HEK293T (cell line): ENCODE measurements around the gene KIF1A.

Source experiments
- CTCF ChIA-PET: fragments of 350-600 bp; formaldehyde crosslinking; extraction: SDS; loops from one replicate; lab custom pipeline; 2021; ENCODE audit warnings: antibody characterized with exemption, inconsistent platforms; lab: Yijun Ruan, JAX
- POLR2A ChIA-PET: fragments of 350-600 bp; formaldehyde crosslinking; extraction: SDS; loops from one replicate; lab custom pipeline; 2020; ENCODE audit warnings: antibody characterized with exemption, inconsistent platforms; lab: Yijun Ruan, JAX
- DNase-seq: peaks from one replicate; pipeline ENCODE4 v3.0.0; 2012; ENCODE audit warnings: mixed read lengths; ENCODE audit errors: extremely low spot score
- ARNT ChIP-seq: fragments of 450-650 bp; IDR thresholded peaks from 2 replicates; pipeline ENCODE4 v1.6.1; 2017; ENCODE audit warnings: mild to moderate bottlenecking
- BHLHE40 ChIP-seq: fragments of 450-650 bp; IDR thresholded peaks from 2 replicates; pipeline ENCODE4 v1.6.1; 2016; ENCODE audit warnings: mild to moderate bottlenecking, moderate library complexity, borderline replicate concordance
- ELF4 ChIP-seq: fragments of 450-650 bp; IDR thresholded peaks from 2 replicates; pipeline ENCODE4 v1.6.1; 2017; ENCODE audit warnings: antibody characterized with exemption
- FOXA1 ChIP-seq: fragments of 450-650 bp; IDR thresholded peaks from 2 replicates; pipeline ENCODE4 v1.6.1; 2016; ENCODE audit warnings: mild to moderate bottlenecking
- FOXK2 ChIP-seq: fragments of 450-650 bp; IDR thresholded peaks from 2 replicates; pipeline ENCODE4 v1.6.1; 2016; ENCODE audit warnings: mild to moderate bottlenecking
- FOXM1 ChIP-seq: fragments of 450-650 bp; IDR thresholded peaks from 2 replicates; pipeline ENCODE4 v1.6.1; 2017; ENCODE audit warnings: mild to moderate bottlenecking, borderline replicate concordance
- HDGF ChIP-seq: fragments of 450-650 bp; IDR thresholded peaks from 2 replicates; pipeline ENCODE4 v1.6.1; 2017; ENCODE audit warnings: antibody characterized with exemption, borderline replicate concordance
- L3MBTL2 ChIP-seq: fragments of 450-650 bp; conservative IDR thresholded peaks from 2 replicates; pipeline ENCODE4 v1.6.1; 2016; ENCODE audit warnings: mild to moderate bottlenecking
- LEF1 ChIP-seq: fragments of 450-650 bp; IDR thresholded peaks from 2 replicates; pipeline ENCODE4 v1.6.1; 2017; ENCODE audit warnings: mild to moderate bottlenecking, borderline replicate concordance
- NFRKB ChIP-seq: fragments of 450-650 bp; IDR thresholded peaks from 2 replicates; pipeline ENCODE4 v1.6.1; 2016; ENCODE audit warnings: mild to moderate bottlenecking, moderate library complexity
- PKNOX1 ChIP-seq: fragments of 450-650 bp; IDR thresholded peaks from 2 replicates; pipeline ENCODE4 v1.6.1; 2016
- SP1 ChIP-seq: fragments of 450-650 bp; IDR thresholded peaks from 2 replicates; pipeline ENCODE4 v1.6.1; 2017
- SUZ12 ChIP-seq: fragments of 450-650 bp; IDR thresholded peaks from 2 replicates; pipeline ENCODE4 v1.6.1; 2016; ENCODE audit warnings: mild to moderate bottlenecking
- TARDBP ChIP-seq: fragments of 450-650 bp; IDR thresholded peaks from 2 replicates; pipeline ENCODE4 v1.6.1; 2016
- ZNF384 ChIP-seq: fragments of 450-650 bp; IDR thresholded peaks from 2 replicates; pipeline ENCODE4 v1.6.1; 2016

Gene KIF1A

GRCh38 chr2:240822280-240822847 is 2.3 kb upstream of the KIF1A start:
- ChIA-PET CTCF (no interaction called here), POLR2A (no interaction called here)
- no peak for DNase-seq
- TF ChIP-seq LEF1: no peak
- no peak for TF ChIP-seq TARDBP

GRCh38 chr2:240821429-240821778 is 1.4 kb upstream of the KIF1A start:
- TF ChIP-seq TARDBP (no peak), LEF1 (no peak), HDGF (no peak), L3MBTL2 (no peak), NFRKB (no peak)
- POLR2A ChIA-PET: no interaction called here
- DNase-seq: no peak
- CTCF ChIA-PET: no interaction called here

DNA sequence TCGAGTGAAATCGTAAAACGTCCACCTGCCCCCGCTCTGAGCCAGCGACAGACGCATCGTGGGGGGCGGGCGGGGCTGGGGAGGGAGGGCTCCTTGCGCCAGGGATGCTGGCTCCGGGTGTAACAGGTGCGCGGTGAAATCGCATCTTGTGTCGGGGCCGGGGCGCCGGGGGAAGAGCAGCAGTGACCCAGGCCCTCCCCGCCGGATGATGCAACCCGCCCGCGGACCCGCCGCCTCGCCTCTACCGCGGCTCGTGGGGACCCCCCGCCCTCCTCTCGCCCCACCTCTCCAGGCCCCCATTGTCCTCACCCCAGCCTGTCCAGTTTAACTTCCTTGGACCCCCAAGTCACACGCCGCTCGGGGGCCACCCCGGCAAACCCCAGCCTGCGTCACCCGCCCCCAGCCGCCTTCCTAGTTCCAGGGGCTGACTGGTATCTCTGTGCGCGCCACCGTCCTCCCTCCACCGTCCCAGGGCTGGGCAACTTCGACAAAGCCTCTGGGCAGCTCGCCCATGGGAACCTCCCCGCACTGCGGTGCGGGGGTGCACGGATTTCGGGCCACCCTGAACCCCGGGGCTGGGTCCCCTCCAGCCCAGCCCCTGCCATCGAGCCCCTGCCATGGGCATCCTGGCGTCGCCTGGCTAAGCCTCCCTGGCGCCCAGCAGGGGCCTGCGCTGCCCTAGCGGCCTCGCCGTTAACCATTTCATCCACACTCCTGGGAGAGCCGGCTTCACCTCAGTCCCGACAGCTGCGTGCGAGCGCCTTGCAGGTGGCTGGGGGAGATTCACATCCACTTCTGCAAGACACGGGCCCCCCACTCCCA is 799 bp upstream of the KIF1A start:
- POLR2A ChIA-PET: interaction anchor here (0.6 to 1.1 kb wide), 6 partner anchors 7 to 20 kb away, joined by 3 to 8 read pairs (median 4); no protein-coding TSS in a partner anchor
- DNase-seq: peak; percentile 37
- TF ChIP-seq NFRKB (no peak), L3MBTL2 (peak; percentile 53; the same call in 1 of the 2 replicates)
- CTCF ChIA-PET: interaction anchor here (1.3 kb wide), 1 partner anchor 13 kb away, joined by 4 read pairs; no protein-coding TSS in a partner anchor

DNA sequence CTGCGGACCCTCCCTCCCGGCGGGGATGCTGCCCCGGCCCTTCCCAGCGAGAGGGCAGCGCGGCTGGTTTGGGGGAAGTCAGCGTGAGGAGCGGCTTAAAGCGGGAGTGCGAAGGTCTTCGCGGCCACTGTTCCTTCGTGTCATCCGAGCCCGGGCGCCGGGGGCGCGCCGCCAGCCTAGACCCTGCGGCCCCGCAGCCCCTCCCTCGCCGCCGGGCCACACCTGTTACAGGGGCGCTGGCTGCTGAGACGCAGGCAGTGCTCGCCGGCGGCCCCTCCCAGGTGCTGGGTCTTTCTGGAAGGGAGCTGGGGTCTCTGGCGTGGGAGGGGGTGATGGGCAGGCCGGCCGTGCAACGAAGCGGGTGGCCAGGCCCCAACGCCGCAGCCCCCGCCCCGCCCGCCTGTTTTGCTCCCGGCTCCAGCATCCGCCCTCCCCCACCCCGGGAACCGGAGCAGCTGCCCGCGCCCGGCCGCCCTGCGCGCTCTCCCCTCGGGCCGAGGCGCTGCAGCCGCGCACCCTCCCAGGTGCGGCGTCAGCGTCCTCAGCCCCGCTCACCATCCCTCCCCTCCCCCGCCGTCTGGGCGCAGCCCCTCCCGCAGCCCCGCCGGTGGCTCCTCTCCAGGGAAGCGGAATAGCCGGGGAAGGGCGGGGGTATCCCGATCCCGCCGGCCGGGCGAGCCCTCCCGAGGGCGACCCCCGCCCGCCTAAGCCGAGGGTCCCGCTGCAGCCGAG is 727 bp downstream of the KIF1A start:
- TF ChIP-seq FOXK2: no peak
- no peak for TF ChIP-seq TARDBP
- TF ChIP-seq SUZ12: no peak
- TF ChIP-seq BHLHE40: no peak
- TF ChIP-seq ELF4: no peak
- no peak for TF ChIP-seq HDGF
- no peak for TF ChIP-seq L3MBTL2
- TF ChIP-seq SP1: no peak
- TF ChIP-seq PKNOX1: no peak
- ChIA-PET POLR2A (interaction anchor here (0.5 to 1.1 kb wide), 4 partner anchors 11 to 76 kb away, joined by 3 to 8 read pairs (median 4); no protein-coding TSS in a partner anchor), CTCF (interaction anchor here (1.3 kb wide), 1 partner anchor 12 kb away, joined by 4 read pairs; no protein-coding TSS in a partner anchor)
- peak; percentile 29 for DNase-seq

DNA sequence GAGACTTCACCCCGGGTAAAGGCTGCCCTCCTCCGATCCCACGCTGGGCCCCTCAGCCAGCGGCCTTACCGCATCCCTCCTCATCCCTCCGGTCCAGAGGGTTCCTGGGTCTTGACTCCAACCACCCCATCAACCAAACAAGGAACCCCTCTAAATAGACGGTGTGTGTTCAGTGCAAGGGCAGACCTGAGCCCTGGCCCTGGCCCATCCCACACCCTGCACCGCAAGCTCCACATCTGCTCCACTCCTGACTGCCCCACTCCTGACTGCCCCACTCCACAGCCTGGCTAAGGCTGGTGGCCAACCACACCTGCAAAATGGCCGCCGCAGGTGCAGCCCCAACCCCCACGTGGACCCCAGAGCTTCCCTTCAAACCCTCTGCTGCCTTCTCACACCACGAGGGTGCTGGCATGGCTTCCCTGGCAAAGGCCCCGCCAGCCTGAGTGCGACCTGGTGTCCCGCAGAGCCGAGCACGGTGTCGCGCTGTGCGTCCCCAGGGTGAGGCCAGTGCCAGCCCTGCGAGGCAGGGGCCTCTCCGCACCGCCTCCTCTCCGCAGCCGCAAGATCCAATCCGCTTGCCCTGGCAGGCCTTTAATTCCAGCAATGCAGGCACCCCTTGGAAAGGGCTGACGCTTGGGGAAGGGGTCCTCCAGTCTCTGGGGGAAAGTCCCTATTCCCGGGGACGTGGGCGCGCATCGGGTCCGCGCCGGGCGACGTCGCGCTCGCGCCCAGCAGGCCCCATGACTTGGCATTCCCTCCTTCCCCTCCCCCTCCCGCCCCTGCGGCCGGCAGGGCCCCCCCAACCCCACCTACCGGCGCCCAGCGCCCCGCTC is 1.5 kb downstream of the KIF1A start:
- ChIA-PET POLR2A (no interaction called here), CTCF (no interaction called here)
- no peak for DNase-seq
- TF ChIP-seq FOXK2: no peak
- TF ChIP-seq FOXM1: no peak
- TF ChIP-seq FOXA1: no peak

GRCh38 chr2:240817496-240818292 is 2.3 kb downstream of the KIF1A start:
- no peak for TF ChIP-seq FOXK2
- TF ChIP-seq FOXM1: no peak
- no peak for TF ChIP-seq PKNOX1
- TF ChIP-seq FOXA1: no peak
- TF ChIP-seq BHLHE40: no peak
- no peak for TF ChIP-seq L3MBTL2
- no peak for TF ChIP-seq ARNT
- no peak for TF ChIP-seq HDGF
- TF ChIP-seq ZNF384: no peak
- ChIA-PET POLR2A (no interaction called here), CTCF (no interaction called here)
- DNase-seq: no peak
